ENCODE data around the gene TMEM51. TPM values are rescaled to one million over a fixed set of nuclear protein-coding genes. Genes with fewer than 3 reads are reported as not detected.

Gene TMEM51
- total and polyA plus RNA-seq, 2 of the 4 experiments (the other 2 are of a cell fraction): 2.7 to 10.2 TPM

DNA sequence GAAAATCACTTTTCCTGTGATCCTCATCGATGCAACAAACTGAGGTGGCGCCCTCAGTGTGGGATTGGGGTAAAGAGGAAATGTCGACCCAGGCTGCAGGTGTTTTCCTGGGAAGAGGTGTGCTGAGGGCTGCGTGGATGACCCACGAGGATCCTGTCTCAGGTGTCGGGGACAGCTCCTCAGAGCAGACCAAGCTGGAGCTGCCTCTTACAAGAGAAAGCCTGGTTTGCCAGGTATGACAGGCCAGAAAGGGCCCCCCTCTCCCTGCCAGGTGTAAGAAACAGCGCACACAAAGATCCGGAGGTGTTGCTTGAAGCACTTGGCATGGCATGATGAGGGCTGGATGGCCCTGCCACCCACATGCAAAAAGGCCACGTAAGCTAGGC, 106.1 kb downstream of the TMEM51 start:
- Histone ChIP-seq H2BK20ac (ENCODE audit: low read depth, low read length) (no peak overlapping the region), H3K4me1 (ENCODE audit: control insufficient read depth, insufficient read depth, low read length) (peaks cover 3% of the 10 kb centered on the region; the same call in 1 of the 2 replicates), H2AFZ (replicated peaks; ENCODE audit: low read length, poor library complexity) (no peak overlapping the region), H3K4me3 (ENCODE audit: insufficient read depth, low read depth, low read length) (no peak overlapping the region), H3K4me2 (ENCODE audit: low read depth, low read length) (no peak overlapping the region), H2BK15ac (ENCODE audit: low read depth, low read length) (no peak overlapping the region), H4K91ac (ENCODE audit: insufficient read depth, low read depth, low read length) (no peak overlapping the region), H3K36me3 (ENCODE audit: control insufficient read depth, insufficient read depth, low read length) (no peaks in the 10 kb centered on the region), H3K23ac (ENCODE audit: low read depth, low read length) (no peak overlapping the region), H2BK5ac (ENCODE audit: low read depth, low read length, poor library complexity, severe bottlenecking) (no peak overlapping the region), H3K79me1 (ENCODE audit: low read depth in 1 of 2, low read length in 2 of 2) (no peaks in the 10 kb centered on the region), H3K56ac (ENCODE audit: extremely low read depth, insufficient read depth, low read length) (no peak overlapping the region), H4K5ac (ENCODE audit: low read depth, low read length) (no peak overlapping the region), H3K9me1 (ENCODE audit: insufficient read depth, low read length) (peaks cover 5% of the 10 kb centered on the region; the same call in 1 of the 2 replicates), H2AK5ac (ENCODE audit: low read depth, low read length) (no peak overlapping the region), H2BK120ac (ENCODE audit: low read depth, low read length) (no peak overlapping the region), H3K4ac (ENCODE audit: low read depth, low read length) (no peak overlapping the region), H4K20me1 (ENCODE audit: insufficient read depth, low read length) (no peaks in the 10 kb centered on the region), H3K27me3 (ENCODE audit: control insufficient read depth, insufficient read depth, low read length) (peaks cover 2% of the 10 kb centered on the region), H3K9me3 (ENCODE audit: control insufficient read depth, insufficient read depth, low read length) (no peaks in the 10 kb centered on the region), H3K9ac (ENCODE audit: low read depth, low read length) (no peak overlapping the region), H3K27ac (ENCODE audit: insufficient read depth, low read length) (no peak overlapping the region), H4K8ac (ENCODE audit: low read depth in 2 of 2, low read length in 2 of 2) (no peak overlapping the region), H2AK9ac (replicated peaks; ENCODE audit: low read depth, low read length, poor library complexity) (no peak overlapping the region), H3K18ac (ENCODE audit: low read depth, low read length) (no peak overlapping the region), H3K14ac (replicated peaks; ENCODE audit: low read depth, low read length) (no peak overlapping the region)
- intact Hi-C loops (cut with micrococcal nuclease): no loop called here
- ChIA-PET CTCF (no interaction called here), POLR2A (ENCODE audit: unreplicated experiment) (no interaction called here)
- TF ChIP-seq POLR2A (IDR thresholded peaks at IDR 0.05; ENCODE audit: low read depth, low read length) (no peak), FOS (IDR thresholded peaks at IDR 0.05; ENCODE audit: low read depth, low read length) (no peak), CEBPB (IDR thresholded peaks at IDR 0.05; ENCODE audit: low read depth, low read length) (no peak), MXI1 (IDR thresholded peaks at IDR 0.05; ENCODE audit: borderline replicate concordance, low read depth, low read length) (no peak), MAZ (IDR thresholded peaks at IDR 0.05; ENCODE audit: borderline replicate concordance, low read depth, low read length) (no peak)
- TF ChIP-seq, protein P1, sequence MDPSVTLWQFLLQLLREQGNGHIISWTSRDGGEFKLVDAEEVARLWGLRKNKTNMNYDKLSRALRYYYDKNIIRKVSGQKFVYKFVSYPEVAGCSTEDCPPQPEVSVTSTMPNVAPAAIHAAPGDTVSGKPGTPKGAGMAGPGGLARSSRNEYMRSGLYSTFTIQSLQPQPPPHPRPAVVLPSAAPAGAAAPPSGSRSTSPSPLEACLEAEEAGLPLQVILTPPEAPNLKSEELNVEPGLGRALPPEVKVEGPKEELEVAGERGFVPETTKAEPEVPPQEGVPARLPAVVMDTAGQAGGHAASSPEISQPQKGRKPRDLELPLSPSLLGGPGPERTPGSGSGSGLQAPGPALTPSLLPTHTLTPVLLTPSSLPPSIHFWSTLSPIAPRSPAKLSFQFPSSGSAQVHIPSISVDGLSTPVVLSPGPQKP (IDR thresholded peaks at IDR 0.05; ENCODE audit: borderline replicate concordance, low read depth, low read length): no peak
- TF ChIP-seq, protein P2, sequence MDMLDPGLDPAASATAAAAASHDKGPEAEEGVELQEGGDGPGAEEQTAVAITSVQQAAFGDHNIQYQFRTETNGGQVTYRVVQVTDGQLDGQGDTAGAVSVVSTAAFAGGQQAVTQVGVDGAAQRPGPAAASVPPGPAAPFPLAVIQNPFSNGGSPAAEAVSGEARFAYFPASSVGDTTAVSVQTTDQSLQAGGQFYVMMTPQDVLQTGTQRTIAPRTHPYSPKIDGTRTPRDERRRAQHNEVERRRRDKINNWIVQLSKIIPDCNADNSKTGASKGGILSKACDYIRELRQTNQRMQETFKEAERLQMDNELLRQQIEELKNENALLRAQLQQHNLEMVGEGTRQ (IDR thresholded peaks at IDR 0.05; ENCODE audit: low read depth, low read length): no peak
- no TSS peak for BruUV-seq (replicated peaks)
- DNase-seq (no peak), ATAC-seq (ENCODE audit: low read depth) (no peak)
- 100% methylated on average over 2 of the region's 9 CpGs; no CpG with 5 or more reads in 1 of the 2 experiments for WGBS, 2 experiments (ENCODE audit: extremely low coverage in 2 of 2, insufficient read length in 1 of 2)
- dilution Hi-C loops (cut with HindIII; ENCODE audit: low sequenced_read_pairs, unreplicated experiment): no loop called here
- in situ Hi-C loops (cut with MboI; ENCODE audit: low sequenced_read_pairs): no loop called here

Measured in IMR-90 (cell line).